HG02759 (cell line): ENCODE results near the gene NSMCE1.
"Not testable (repeated sequence)": the region's sequence is repeated elsewhere in the genome, so short reads cannot be mapped to it uniquely, and the experiment has no call there.

Experiments
- ATAC-seq: cut with Tn5 transposase; IDR thresholded peaks from one replicate; pipeline ENCODE4 v1.9.1; 2021; ENCODE audit warnings: mild to moderate bottlenecking, moderate library complexity; ENCODE audit not compliant: unreplicated experiment

The NSMCE1 gene

DNA sequence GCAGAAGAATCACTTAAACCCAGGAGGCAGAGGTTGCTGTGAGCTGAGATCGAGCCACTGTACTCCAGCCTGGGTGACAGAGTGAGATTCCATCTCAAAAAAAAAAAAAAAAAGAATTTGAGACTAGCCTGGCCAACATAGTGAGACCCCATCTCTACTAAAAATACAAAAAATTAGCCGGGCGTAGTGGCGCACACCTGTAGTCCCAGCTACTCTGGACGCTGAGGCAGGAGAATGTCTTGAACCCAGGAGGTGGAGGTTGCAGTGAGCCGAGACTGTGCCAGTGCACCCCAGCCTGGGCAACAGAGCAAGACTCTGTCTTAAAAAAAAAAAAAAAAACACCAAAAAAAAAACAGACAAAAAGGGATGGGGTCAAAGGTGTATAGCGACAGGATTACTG lies 4.1 kb upstream of the NSMCE1 start:
- not testable (repeated sequence) for ATAC-seq

DNA sequence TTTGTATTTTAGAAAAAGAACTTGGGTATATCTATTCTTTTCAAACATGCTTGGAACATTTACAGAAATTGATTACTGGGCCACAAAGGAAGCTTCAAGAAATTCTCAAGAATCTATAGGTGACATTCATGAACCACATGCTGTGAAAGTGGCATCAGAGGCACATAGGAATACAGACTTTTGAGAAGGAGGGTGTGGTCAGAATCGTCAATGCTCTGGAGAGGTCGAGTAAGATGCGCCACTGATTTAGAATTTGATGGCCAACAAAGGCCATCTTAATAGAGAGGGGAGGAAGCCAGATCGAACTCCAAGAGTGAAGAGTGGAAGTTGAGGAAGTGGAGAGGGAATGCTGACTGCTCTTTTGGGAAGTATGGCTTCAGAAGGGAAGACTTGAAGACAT lies 3.5 kb upstream of the NSMCE1 start:
- ATAC-seq = no peak

DNA sequence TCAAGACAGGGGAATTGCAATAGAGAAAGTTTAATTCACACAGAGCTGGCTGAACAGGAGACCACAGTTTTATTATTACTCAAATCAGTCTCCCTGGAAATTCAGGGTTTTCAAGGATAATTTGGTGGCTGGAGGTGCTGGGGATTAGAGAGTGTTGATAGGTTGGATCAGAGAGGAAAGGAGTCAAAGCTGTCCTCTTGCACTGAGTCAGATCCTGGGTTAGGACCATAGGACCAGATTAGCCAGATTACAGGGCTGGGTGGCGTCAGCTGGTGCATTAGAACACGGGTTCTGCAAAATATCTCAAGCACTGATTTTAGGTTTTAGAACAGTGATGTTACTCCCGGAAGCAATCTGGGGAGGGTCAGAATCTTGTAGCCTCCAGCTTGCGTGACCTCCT lies 1.8 kb upstream of the NSMCE1 start:
- ATAC-seq = no peak

DNA sequence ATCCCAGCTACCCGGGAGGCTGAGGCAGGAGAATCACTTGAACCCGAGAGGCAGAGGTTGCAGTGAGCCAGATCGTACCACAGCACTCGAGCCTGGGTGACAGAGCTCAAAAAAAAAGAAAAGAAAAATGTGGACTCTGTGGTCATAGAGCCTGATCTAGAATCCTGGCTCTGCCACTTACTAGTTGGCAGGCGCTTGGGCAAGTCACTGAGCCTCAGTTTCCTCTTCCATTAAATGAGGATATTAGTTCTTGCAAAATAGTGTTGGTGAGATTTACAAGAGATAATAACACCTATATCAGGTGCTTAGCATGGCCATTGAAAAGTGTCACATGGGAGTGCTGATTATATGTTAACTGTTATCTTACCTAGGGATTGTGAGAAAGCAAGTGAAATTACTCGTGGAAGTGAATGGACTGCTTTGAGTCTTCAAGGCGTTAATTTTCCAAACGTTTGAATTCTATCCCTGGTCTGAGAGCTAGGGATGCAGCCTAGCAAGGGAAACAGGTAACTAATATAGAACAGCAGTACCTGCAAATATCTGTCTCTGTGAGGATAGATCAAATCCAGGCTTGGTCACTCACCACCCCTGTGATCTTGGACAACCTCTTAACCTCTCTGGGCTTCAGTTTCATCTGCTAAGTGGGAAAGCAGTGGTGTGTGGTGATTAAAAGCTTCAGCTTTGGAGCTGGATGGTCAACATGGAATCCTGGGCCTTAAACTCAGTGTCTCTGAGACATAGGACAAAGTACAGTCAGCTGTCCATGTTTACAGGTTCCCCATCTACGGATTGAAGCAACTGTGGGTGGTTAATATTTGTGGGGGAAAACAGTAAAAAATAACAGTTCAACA lies 953 bp upstream of the NSMCE1 start:
- ATAC-seq = no peak

DNA sequence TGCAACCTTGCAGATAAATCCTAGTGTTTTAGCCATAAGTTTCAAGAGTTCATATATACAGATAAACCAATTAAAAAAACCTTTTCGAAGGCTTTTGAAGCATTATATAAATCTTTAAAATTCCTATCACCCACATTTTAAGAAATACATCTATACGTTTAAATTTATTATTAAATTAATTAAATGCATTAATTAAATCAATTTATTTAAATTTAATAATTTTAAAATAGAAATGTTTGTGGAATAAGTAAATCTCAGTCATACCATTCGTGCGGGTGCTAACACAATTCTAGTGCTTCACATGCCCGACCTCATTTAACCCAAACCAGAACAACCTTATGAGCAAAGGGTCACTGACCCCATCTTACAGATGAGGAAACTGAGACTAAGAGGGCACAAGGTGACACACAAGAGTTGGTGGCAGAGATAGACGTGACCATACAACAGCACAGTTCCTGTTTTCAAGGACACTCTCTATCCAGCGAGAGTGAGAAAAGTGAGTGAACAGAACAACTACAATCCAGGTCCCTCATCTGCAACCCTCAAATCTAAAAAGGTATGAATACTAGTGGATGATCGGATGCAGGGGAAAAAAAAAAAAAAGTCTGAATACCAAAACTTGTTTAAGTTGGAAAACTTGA lies 1.4 kb downstream of the NSMCE1 start:
- no peak for ATAC-seq

DNA sequence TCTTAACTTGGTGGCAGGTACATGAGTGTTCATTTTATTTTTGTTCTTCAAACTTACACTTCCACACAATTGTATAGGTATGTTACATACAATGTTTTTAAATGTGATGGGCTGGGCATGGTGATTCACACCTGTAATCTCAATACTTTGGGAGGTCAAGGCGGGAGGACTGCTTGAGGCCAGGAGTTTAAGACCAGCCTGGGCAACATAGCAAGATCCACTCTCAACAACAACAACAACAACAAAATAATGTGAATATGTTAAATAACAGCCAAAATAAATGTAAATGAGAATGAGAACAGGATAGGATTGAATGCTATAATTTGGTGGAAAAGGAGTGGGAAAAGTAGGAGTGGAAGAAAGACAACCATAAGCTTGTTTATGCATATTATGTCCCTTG lies 2.6 kb downstream of the NSMCE1 start:
- no peak for ATAC-seq

DNA sequence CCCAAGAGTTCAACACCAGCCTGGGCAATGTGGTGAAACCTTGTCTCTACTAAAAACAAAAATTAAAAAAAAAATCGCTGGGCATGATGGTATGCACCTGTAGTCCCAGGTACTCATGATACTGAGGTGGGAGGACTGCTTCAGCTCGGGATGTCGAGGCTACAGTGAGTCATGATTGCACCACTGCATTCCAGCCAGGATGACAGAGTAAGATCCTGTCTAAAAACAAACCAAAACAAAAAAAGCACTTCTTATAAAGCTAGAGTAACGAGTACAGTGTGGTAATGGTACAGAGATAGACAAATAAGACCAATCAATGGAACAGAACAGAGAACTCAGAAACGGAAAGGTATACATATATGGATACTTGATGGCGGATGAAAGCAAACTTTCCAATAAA lies 4.4 kb downstream of the NSMCE1 start:
- no peak for ATAC-seq

DNA sequence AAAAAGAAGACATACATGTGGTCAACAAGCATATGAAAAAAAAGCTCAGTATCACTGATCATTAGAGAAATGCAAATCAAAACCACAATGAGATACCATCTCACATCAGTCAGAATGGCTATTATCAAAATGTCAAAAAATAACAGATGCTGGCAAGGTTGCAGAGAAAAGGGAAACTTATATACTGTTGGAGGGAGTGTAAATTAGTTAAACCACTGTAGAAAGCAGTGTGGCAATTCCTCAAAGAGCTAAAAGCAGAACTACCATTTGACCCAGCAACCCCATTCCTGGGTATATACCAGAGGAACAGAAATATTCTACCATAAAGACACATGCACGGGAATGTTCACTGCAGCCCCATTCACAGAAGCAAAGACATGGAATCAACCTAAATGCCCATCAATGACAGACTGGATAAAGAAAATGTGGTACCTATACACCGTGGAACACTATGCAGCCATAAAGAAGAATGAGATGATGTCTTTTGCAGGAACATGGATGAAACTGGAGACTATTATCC lies 5.6 kb downstream of the NSMCE1 start:
- not testable (repeated sequence) for ATAC-seq

DNA sequence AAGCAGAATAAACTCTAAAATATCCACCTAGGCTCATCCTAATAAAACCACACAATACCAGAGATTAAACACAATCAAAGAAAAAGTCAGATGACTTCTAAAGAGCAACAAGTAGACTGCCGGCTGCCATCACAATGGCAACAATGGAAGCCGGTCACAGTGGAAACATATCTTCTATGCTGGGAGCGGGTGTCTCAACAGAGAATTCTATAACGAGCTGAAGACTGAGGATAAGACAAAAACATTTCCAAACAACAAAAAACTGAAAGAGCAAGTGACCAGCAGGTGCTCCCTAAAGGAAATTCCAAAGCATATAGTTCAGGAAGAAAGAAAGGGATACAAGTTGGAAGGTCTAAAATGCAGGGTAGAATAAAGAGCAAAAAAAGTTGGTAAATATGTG lies 8.9 kb downstream of the NSMCE1 start:
- ATAC-seq = no peak

DNA sequence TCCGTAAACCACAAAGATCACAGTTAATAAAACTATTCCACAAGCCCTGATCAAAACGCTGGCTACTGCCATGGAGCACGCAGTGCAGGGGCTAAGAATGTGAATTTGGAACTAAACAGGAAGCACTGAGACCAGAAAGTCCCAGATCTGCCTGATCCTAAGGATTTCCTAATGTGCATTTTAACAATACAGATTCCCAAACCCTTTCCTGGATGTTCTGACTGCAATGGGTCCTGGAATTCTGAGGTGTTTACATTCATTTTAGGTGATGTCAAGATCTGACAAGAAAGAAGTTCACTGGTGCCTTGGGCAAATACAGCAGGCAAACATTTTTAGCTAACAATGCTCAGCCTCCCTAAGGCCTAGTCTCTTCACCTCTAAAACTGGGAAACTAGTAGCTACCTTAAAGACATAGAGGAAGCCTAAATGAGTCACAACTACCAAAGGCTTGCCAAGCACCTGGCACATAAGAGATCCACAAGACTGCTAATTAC lies 10.3 kb downstream of the NSMCE1 start:
- no peak for ATAC-seq

DNA sequence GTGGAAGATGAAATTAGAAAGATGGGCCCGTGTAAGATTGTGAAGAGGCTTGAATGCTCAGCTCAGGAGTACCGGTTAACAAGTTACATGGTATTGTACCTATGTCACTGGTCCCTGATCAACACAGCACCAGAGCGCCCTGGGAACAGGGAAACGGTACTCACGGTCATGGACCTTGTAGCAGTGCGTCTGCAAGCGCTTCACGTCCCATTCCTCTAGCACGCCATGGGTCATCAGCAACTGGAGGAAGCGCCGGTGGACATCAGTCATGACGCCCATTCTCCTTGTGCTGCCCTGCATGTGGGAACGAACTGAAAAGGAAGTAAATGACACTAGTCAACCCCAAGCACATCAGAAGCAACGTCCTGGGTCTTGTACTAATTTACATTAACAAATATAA lies 11.3 kb downstream of the NSMCE1 start:
- ATAC-seq = no peak

DNA sequence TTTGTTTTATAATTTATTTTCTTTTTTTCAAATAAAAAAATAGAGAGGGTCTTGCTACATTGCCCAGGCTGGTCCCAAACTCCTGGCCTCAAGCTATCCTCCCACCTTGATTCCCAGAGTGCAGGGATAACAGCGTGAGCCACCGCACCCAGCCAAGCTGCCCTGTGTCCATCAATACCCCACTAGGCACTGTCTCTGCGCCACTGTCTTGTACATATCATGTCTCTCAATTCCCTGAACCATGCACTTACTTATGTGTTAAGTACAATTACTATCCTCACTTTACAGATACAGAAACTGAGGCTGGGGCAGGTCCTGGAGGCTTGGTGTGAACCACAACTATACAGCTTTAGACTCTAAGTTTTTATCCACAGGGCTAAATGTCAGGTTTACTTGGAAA lies 11.7 kb downstream of the NSMCE1 start:
- ATAC-seq = no peak

DNA sequence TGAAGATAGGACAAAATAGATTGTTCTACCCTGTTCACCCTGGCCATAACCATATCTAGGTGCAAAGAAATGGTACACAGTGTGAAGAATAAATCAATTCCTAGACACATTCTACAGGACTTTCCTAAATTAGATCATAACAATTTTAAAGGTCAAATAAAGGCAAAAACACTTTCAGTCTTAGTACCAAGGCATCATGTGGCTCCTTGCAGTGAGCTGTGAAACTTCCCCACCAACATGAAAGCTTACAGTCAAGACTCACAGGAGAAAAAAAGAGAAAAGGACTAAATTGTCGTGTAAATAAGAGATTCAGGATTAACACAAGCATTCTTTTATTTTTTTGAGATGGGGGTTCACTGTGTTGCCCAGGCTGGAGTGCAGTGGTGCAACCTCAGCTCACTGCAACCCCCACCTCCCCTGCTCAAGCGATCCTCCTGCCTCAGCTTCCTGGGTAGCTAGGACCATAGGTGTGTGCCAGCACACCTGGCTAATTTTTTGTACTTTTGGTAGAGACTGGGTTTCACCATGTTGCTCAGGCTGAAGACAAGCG lies 14.2 kb downstream of the NSMCE1 start:
- ATAC-seq = peak; percentile 88

DNA sequence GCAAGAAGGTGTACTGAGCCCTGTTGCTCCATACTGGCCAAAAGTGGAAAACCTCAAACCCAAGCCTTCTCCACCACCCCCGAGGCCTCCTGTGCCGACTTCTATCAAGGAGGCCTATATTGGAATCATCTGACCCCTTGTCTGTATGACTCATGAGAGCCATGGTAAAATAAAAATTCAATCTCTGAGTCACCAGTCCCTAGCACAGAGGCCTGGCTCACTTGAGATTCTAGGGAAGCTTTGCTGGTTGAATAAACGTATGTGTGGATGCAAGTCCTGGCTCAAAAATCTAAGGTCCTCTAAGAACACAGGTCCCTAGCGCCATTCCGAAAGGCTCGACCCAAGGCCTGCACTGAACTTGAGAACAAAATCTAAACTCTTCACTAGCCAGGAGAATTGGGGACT lies 15.0 kb downstream of the NSMCE1 start:
- ATAC-seq = no peak

DNA sequence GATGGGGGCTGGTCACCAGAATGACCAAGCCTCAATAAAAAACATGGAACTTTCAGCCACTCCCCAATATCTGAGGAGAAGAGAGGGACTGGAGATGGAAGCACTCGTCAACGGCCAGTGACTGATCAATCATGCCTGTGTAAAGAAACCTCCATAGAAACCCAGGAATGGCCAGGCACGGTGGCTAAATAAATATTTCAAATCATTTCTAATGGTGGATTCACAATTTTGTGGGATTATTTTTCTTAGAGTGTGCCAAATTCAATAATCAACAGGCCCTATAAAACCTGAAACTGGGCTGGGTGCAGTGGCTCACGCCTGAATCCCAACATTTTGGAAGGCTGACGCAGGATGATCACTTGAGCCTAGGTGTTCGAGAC lies 16.4 kb downstream of the NSMCE1 start:
- ATAC-seq = no peak

DNA sequence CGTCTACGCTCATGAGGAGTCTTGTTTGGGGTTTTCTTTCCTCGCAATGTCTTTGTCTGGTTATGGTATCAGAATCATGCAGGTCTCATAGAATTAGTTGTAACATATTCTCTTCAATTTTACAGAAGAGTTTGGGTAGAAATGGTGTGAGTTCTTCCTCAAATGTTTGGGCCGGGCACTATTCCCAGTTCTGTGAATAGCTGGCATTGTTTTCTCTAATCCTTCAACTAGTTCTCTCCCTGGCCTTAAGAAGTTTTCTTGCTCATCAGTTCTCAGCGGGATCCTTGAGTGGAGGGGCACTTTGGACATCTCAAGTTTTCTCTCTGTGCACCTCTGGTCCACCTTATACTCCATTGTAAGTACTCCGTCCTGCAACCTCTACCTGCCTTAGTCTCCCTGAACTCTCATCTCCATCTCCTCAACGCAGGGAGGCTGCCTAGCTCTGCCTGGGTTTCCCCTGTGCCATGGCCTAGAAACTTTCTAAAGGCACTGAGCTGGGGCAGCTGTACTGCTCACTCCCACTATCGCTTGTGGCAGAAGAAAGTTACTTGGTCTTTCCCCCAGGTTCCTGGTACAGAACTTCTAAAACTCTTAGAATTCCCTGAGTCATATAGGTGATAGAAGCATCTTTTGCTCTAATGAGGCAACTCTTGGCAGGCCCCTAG lies 16.9 kb downstream of the NSMCE1 start:
- no peak for ATAC-seq

DNA sequence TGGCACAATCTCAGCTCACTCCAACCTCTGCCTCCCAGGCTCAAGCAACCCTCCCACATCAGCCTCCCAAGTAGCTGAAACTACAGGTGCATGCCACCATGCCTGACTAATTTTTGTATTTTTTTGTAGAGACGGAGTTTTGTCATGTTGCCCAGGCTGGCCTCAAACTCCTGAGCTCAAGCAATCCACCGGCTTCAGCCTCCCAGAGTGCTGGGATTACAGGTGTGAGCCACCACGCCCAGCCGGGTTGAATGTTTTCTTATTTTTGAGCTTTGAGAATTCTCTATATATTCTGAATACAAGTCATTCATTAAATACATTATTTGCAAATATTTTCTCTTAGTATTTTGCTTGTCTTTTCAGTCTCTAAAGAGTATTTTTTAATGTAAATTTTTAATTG lies 19.7 kb downstream of the NSMCE1 start:
- ATAC-seq = not testable (repeated sequence)

DNA sequence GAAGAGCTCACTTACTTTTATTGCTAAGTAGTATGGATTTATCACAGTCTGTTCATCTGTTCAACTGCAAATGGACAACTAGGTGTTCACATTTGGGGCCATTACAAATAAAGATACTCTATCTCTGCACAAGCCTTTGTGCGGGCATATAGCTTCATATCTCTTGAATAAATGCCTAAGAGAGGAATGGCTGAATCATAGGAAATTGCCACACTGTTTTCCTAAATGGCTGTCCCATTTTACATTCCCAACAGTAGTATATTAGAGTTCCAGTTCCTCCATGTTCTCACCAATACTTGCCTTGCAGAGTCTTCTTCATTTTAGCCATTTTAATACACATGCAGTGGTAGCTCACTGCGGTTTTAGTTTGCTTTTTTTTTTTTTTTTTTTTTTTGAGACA lies 20.5 kb downstream of the NSMCE1 start:
- no peak for ATAC-seq

DNA sequence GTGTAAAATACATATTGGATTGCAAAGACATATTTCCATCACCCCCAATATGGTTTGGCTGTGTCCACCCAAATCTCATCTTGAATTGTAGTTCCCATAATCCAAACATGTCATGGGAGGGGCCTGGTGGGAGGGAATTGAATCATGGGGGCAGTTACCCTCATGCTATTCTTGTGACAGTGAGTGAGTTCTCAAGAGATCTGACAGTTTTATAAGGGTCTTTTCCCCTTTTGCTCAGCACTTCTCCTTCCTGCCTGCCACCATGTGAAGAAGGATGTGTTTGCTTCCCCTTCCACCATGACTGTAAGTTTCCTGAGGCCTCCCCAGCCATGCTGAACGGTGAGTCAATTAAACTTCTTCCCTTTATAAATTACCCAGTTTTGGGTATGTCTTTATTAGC lies 21.5 kb downstream of the NSMCE1 start:
- not testable (repeated sequence) for ATAC-seq

DNA sequence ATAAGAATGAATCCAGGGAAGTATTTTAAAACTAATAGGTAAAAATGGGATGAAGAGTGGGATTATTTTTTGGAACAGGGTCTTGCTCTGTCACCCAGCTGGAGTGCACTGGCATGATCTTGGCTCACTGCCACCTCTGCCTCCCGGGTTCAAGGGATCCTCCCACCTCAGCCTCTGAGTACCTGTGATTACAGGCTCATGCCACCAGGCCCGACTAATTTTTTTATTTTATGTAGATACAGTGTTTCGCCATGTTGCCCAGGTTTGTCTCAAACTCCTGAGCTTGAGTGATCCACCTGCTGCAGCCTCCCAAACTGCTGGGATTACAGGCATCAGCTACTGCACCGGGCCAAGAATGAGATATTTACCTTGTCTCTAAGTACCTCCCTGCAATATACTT lies 22.1 kb downstream of the NSMCE1 start:
- no peak for ATAC-seq
